Measurements from ENCODE around the gene UBL4B. TPM values are rescaled to one million over a fixed set of nuclear protein-coding genes. Genes with fewer than 3 reads are reported as not detected.

UBL4B gene
- polyA plus RNA-seq, 2 of the 4 experiments (the other 2 are of a cell fraction) = not detected

- TF ChIP-seq JUNB (IDR thresholded peaks at IDR 0.05) (no peak), FOSL2 (IDR thresholded peaks at IDR 0.05) (no peak), FOSL2 (CRISPR knock-in tag; IDR thresholded peaks at IDR 0.05) (no peak), ZC3H11A (IDR thresholded peaks at IDR 0.05) (no peak), POLR2AphosphoS2 (conservative IDR thresholded peaks at IDR 0.05; ENCODE audit: low read length) (no peak), NR3C1 (IDR thresholded peaks at IDR 0.05) (no peak), KDM5A (IDR thresholded peaks at IDR 0.05) (no peak), EHF (CRISPR knock-in tag; IDR thresholded peaks at IDR 0.05) (no peak), HEYL (CRISPR knock-in tag; IDR thresholded peaks at IDR 0.05) (no peak), SMC3 (IDR thresholded peaks at IDR 0.05) (no peak), SREBF2 (IDR thresholded peaks at IDR 0.05) (no peak), E2F6 (IDR thresholded peaks at IDR 0.05; ENCODE audit: borderline replicate concordance, low read depth) (no peak), EHMT2 (IDR thresholded peaks at IDR 0.05; ENCODE audit: low read depth) (no peak), RAD21 (conservative IDR thresholded peaks at IDR 0.05 in 1 of 2, IDR thresholded peaks at IDR 0.05 in 1 of 2) (no peak), POLR2A (IDR thresholded peaks at IDR 0.05; ENCODE audit: low read length) (no peak), CHD2 (IDR thresholded peaks at IDR 0.05; ENCODE audit: low read length, partially characterized antibody) (no peak), ZSCAN20 (CRISPR knock-in tag; IDR thresholded peaks at IDR 0.05) (no peak)
- TF ChIP-seq, protein P1, sequence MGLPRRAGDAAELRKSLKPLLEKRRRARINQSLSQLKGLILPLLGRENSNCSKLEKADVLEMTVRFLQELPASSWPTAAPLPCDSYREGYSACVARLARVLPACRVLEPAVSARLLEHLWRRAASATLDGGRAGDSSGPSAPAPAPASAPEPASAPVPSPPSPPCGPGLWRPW (IDR thresholded peaks at IDR 0.05) = no peak
- WGBS (ENCODE audit: missing lambda C conversion rate) = 82% methylated on average over 7 of the region's 7 CpGs
- POLR2A ChIA-PET = no interaction called here
- no peak for FAIRE-seq
- CTCF ChIA-PET = interaction anchor here (1.7 kb wide), 1 partner anchor 15 kb away, joined by 5 read pairs; no protein-coding TSS in a partner anchor
- ATAC-seq = no peak
- H3K9me3 ChIP-seq = no peaks in the 10 kb centered on the region
- no peak for DNase-seq (ENCODE audit: low read depth in 1 of 2, low spot score in 1 of 2)
- no peak overlapping the region for H3K27ac ChIP-seq
- no peaks in the 10 kb centered on the region for H3K4me1 ChIP-seq
- H3K4me2 ChIP-seq = no peak overlapping the region
- H3K4me3 ChIP-seq = no peak overlapping the region
Observed at GRCh38 chr1:110130989-110131388, 18.7 kb downstream of the UBL4B start.

- CTCF ChIA-PET = interaction anchor here (0.6 to 1.7 kb wide), 5 partner anchors 8 to 453 kb away, joined by 3 to 5 read pairs (median 5); no protein-coding TSS in a partner anchor
- POLR2A ChIA-PET = interaction anchor here (0.6 kb wide), 1 partner anchor 14 kb away, joined by 3 read pairs; no protein-coding TSS in a partner anchor
- TF ChIP-seq, protein P1 (IDR thresholded peaks at IDR 0.05) = no peak
- TF ChIP-seq KDM5A (IDR thresholded peaks at IDR 0.05) = no peak
- no peak for TF ChIP-seq BCL3 (IDR thresholded peaks at IDR 0.05)
- no peak for TF ChIP-seq SMC3 (IDR thresholded peaks at IDR 0.05)
- no peak for TF ChIP-seq EHMT2 (IDR thresholded peaks at IDR 0.05; ENCODE audit: low read depth)
- TF ChIP-seq, protein P2, sequence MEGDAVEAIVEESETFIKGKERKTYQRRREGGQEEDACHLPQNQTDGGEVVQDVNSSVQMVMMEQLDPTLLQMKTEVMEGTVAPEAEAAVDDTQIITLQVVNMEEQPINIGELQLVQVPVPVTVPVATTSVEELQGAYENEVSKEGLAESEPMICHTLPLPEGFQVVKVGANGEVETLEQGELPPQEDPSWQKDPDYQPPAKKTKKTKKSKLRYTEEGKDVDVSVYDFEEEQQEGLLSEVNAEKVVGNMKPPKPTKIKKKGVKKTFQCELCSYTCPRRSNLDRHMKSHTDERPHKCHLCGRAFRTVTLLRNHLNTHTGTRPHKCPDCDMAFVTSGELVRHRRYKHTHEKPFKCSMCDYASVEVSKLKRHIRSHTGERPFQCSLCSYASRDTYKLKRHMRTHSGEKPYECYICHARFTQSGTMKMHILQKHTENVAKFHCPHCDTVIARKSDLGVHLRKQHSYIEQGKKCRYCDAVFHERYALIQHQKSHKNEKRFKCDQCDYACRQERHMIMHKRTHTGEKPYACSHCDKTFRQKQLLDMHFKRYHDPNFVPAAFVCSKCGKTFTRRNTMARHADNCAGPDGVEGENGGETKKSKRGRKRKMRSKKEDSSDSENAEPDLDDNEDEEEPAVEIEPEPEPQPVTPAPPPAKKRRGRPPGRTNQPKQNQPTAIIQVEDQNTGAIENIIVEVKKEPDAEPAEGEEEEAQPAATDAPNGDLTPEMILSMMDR (IDR thresholded peaks at IDR 0.05) = no peak
- no peak for ATAC-seq
- Histone ChIP-seq H3K4me3 (no peak overlapping the region), H3K4me2 (no peak overlapping the region), H3K4me1 (no peaks in the 10 kb centered on the region), H3K9me3 (no peaks in the 10 kb centered on the region), H3K27ac (no peak overlapping the region)
- DNase-seq (ENCODE audit: low read depth in 1 of 2, low spot score in 1 of 2) = no peak
- no peak for FAIRE-seq
Observed at GRCh38 chr1:110132682-110133081, 20.4 kb downstream of the UBL4B start.

- Histone ChIP-seq H3K9me3 (no peaks in the 10 kb centered on the region), H3K27ac (no peak overlapping the region), H3K4me1 (no peaks in the 10 kb centered on the region), H3K4me3 (no peak overlapping the region), H3K4me2 (no peak overlapping the region)
- FAIRE-seq (no peak), DNase-seq (ENCODE audit: low read depth in 1 of 2, low spot score in 1 of 2) (no peak), ATAC-seq (no peak)
- ChIA-PET POLR2A (no interaction called here), CTCF (interaction anchor here (0.8 to 1.7 kb wide), 3 partner anchors 9 to 63 kb away, joined by 3 to 5 read pairs (median 3); partner anchors contain the start of gene SLC6A17)
- 87% methylated on average over 3 of the region's 4 CpGs for WGBS (ENCODE audit: missing lambda C conversion rate)
- TF ChIP-seq NR3C1 (IDR thresholded peaks at IDR 0.05) (no peak), MYC (IDR thresholded peaks at IDR 0.05; ENCODE audit: borderline replicate concordance, low read length) (no peak), PHF8 (IDR thresholded peaks at IDR 0.05; ENCODE audit: borderline replicate concordance, low read depth) (no peak), REST (IDR thresholded peaks at IDR 0.05) (no peak), JUN (IDR thresholded peaks at IDR 0.05) (no peak), HOXB13 (CRISPR knock-in tag; IDR thresholded peaks at IDR 0.05; ENCODE audit: low read depth) (no peak)
- TF ChIP-seq, protein P2 (IDR thresholded peaks at IDR 0.05) = no peak
Observed at GRCh38 chr1:110133436-110133835, 21.2 kb downstream of the UBL4B start.
